GM10248 (cell line): Measurements from ENCODE around the gene AVEN.

ENCODE experiments used
- CTCF ChIA-PET: fragments of 300-600 bp; sonication (Branson Sonifier 250); formaldehyde crosslinking; extraction: SDS; loops from one replicate; lab custom pipeline; 2021; ENCODE audit warnings: antibody characterized with exemption; lab: Yijun Ruan, JAX
- POLR2A ChIA-PET: fragments of 350-650 bp; sonication (Branson Sonifier 250); formaldehyde crosslinking; extraction: SDS; loops from one replicate; lab custom pipeline; 2020; ENCODE audit warnings: antibody characterized with exemption; lab: Yijun Ruan, JAX
- DNase-seq: peaks from one replicate; pipeline ENCODE4 v3.0.0; 2012; ENCODE audit errors: extremely low spot score
- CTCF ChIP-seq: IDR thresholded peaks from 2 replicates; pipeline ENCODE4 v1.5.1; 2012; ENCODE audit warnings: mild to moderate bottlenecking, low read depth; ENCODE audit errors: extremely low read depth, missing control alignments, control extremely low read depth

AVEN gene

GRCh38 chr15:33844186-33844585, 194.8 kb downstream of the AVEN start:
- DNase-seq = no peak
- POLR2A ChIA-PET = no interaction called here
- CTCF ChIA-PET = no interaction called here
- TF ChIP-seq CTCF = no peak

- ChIA-PET POLR2A (no interaction called here), CTCF (no interaction called here)
- TF ChIP-seq CTCF = no peak
- no peak for DNase-seq
Observed at GRCh38 chr15:33840615-33841014, 198.4 kb downstream of the AVEN start.

GRCh38 chr15:33839540-33839939, 199.5 kb downstream of the AVEN start:
- TF ChIP-seq CTCF = no peak
- CTCF ChIA-PET = no interaction called here
- no peak for DNase-seq
- POLR2A ChIA-PET = no interaction called here

- CTCF ChIA-PET = interaction anchor here (0.7 to 1.4 kb wide), 2 partner anchors 8 to 13 kb away, joined by 3 to 6 read pairs; no protein-coding TSS in a partner anchor
- TF ChIP-seq CTCF = no peak
- no peak for DNase-seq
- POLR2A ChIA-PET = no interaction called here
Observed at GRCh38 chr15:33837294-33837693, 201.7 kb downstream of the AVEN start.

GRCh38 chr15:33834892-33835743, 203.9 kb downstream of the AVEN start:
- CTCF ChIA-PET = no interaction called here
- TF ChIP-seq CTCF = no peak
- POLR2A ChIA-PET = no interaction called here
- no peak for DNase-seq

GRCh38 chr15:33831646-33832045, 207.4 kb downstream of the AVEN start:
- CTCF ChIA-PET = no interaction called here
- DNase-seq = no peak
- TF ChIP-seq CTCF = no peak
- POLR2A ChIA-PET = no interaction called here
